SU-DHL-6 (cell line): ENCODE data around the gene FAM229A.

Experiments
- CTCF ChIP-seq: fragments of 200-600 bp; sonication (generic); IDR thresholded peaks from one replicate; pipeline ENCODE4 v1.5.1; 2017; ENCODE audit warnings: antibody characterized with exemption, mild to moderate bottlenecking, low read length, moderate library complexity; ENCODE audit not compliant: insufficient read depth, poor library complexity, severe bottlenecking
- EZH2phosphoT487 ChIP-seq: fragments of 200-600 bp; sonication (generic), shearing (Covaris generic); conservative IDR thresholded peaks from 2 replicates; pipeline ENCODE4 v1.6.1; 2018; ENCODE audit warnings: mild to moderate bottlenecking, antibody characterized with exemption, low read length, moderate library complexity, mixed read lengths

GRCh38 chr1:32332290-32333079 lies 29.8 kb downstream of the FAM229A start:
- TF ChIP-seq CTCF (no peak), EZH2phosphoT487 (no peak)
